HG03520 (cell line): Measurements from ENCODE around the gene TH.
"Not testable (repeated sequence)": the region's sequence is repeated elsewhere in the genome, so short reads cannot be mapped to it uniquely, and the experiment has no call there.

Source experiments
- ATAC-seq: cut with Tn5 transposase; IDR thresholded peaks from one replicate; pipeline ENCODE4 v1.9.1; 2021; ENCODE audit warnings: mild to moderate bottlenecking, moderate library complexity; ENCODE audit not compliant: unreplicated experiment

The TH gene

GRCh38 chr11:2196970-2197770 is 25.6 kb upstream of the TH start:
- no peak for ATAC-seq

DNA sequence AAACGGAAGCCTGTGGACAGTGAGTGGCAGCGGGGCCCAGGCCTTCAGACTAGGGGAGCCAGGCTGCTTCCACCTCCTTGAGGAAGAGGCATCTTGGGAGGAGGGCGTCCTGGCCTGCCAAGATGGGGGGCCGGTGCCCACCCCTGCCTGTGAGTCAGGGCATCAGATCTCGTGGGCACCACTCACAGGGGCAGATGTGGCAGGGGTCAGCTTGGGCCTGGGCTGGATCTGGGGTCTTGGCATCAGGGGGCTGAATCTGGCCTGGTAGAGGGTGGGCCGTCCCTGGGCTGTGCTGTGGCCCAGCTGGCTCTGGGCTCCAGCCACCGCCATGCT is 24.1 kb upstream of the TH start:
- ATAC-seq, result no peak

DNA sequence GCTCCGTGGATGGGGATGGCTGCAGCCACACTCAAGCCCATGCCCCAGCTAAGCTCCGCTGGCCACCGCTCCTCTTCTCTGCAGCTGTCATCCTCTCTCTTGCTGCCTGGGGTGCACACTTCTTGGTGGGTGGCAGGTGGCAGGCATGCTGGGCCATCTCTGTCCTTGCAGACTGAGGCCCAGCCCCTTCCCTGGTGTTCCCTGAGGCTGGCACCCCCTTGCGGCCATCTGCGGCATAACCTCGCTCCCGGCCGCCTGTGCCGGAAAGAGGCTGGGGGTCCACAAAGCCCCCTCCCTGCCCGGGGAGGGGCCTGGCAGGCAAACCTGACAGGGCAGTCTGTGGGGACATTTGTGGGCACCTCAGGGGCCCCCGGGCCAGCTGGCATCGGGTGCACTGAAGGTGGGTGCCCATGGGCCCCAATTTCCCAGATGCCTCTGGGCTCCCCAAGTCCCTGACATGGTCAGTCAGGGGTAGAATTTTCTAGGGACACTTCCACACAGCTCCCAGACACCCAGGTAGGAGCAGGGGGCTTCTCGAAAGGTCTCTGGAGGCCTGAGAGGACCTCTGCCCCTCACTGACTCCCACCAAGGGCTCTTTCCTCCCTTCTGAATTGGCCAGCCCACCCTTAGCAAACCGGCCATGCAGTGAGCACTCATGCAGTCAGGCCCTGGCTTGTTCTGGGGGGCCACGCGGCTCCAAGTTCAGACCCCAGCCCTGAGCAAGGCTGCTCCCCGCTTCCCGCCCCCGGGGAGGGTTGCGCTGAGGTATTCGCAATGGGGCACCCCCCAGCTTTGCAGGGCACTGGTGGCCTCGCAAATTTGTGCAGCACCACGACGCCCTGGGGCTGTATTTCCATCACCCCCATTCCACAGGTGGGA is 23.5 kb upstream of the TH start:
- no peak for ATAC-seq

DNA sequence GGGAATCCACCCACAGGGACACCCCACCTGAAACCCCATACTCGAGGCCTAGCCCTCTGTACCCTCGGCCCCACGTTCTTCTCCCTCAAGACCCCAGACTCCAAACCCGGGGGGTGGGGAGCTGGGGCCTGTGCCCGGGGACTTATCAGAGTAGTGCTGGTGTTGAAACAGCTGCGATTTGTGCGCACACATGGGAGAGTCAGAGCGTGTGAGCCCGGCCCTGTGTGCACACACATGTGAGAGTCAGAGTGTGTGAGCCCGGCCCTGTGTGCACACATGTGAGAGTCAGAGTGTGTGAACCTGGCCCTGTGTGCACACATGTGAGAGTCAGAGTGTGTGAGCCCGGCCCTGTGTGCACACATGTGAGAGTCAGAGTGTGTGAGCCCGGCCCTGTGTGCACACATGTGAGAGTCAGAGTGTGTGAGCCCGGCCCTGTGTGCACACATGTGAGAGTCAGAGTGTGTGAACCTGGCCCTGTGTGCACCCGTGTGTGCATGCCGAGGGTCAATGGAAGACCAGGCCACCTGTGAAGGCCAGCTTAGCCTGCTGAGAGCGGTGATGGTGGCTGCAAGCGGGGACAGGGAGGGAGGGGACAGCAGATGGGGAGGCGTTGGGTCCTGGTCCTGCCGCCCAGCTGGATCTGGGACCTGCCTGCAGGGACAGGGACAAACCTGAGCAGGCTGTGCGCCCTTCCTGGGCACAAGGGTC is 22.4 kb upstream of the TH start:
- not testable (repeated sequence) for ATAC-seq

DNA sequence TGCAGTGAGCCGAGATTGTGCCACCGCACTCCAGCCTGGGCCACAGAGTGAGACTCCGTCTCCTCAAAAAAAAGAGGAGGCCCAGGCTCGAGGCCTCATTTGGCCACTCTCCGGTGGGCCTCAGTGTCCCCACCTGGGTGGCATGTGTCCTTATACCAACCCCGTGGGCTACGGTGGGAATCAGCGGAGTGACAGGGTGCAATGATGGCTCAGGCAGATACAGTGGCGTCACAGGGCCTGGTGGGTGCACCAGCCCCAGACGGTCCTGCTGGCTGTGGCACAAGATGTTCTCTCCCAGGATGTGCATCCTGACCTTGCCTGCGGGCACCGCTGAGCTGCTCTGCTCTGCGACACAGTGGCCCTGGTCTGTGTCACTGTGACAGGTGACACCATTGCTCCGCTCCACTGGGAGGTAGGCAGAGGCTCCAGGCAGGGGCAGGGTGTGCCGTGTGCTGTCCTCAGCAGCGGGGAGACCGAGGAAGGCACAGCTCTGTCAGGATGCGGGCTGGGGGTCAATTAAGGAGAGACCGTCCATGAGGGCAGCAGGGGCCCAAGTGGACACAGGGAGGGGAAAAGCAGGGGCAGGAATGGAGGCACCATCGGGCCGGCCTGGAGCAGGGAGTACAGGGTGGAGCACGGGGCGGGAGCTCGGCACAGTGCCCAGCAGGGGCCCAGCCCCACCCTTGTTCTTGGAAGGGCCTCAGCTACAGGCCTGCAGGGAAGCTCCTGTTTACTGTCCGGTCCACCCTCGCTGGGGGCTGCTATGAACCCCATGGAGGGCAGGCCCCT is 21.7 kb upstream of the TH start:
- no peak for ATAC-seq

DNA sequence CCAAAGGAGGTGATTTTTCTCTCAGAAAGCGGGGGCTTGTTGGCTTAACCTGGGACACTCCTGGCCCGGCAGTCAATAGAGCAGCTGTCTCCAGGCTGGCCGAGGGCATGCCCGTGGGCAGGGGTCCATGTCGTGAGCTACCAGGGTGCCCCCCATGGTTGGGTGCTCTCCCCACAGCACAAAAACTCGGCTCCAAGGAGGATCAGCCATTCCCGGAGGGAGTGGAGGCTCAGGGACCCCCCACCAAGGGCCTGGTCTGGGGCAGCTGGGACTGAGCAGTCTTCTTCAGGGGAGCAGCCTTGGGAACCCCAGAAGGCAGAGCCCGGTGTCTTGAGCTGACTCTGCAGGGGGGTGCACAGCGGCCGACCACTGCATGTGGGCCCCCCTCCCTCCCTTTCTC is 20.8 kb upstream of the TH start:
- ATAC-seq, result no peak

GRCh38 chr11:2191883-2192282 is 20.3 kb upstream of the TH start:
- no peak for ATAC-seq

- ATAC-seq, result no peak
These were observed 19.2 kb upstream of the TH start for GRCh38 chr11:2190657-2191471.

- ATAC-seq, result no peak
These were observed 18.5 kb upstream of the TH start for GRCh38 chr11:2189938-2190656.

DNA sequence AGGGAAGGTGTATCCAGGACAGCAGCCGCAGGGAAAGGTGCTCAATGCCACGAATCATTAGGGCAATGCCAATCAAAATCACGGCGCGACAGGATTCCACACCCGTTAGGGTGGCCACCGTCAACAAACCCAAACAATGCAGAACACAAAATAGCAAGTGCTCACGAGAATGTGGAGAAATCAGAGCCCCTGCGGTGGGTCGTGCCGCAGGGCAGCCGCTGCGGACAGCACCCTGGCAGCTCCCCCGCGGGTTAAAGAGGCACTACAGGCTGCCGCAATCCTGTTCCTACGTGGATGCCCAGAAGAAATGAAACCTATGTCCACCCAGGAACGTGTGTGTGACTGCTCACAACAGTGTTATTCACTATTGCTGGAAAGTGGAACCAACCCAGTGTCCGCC is 17.1 kb upstream of the TH start:
- ATAC-seq, result no peak

- no peak for ATAC-seq
These were observed 15.7 kb upstream of the TH start for GRCh38 chr11:2187280-2187707.

GRCh38 chr11:2186669-2187279 is 15.2 kb upstream of the TH start:
- no peak for ATAC-seq

DNA sequence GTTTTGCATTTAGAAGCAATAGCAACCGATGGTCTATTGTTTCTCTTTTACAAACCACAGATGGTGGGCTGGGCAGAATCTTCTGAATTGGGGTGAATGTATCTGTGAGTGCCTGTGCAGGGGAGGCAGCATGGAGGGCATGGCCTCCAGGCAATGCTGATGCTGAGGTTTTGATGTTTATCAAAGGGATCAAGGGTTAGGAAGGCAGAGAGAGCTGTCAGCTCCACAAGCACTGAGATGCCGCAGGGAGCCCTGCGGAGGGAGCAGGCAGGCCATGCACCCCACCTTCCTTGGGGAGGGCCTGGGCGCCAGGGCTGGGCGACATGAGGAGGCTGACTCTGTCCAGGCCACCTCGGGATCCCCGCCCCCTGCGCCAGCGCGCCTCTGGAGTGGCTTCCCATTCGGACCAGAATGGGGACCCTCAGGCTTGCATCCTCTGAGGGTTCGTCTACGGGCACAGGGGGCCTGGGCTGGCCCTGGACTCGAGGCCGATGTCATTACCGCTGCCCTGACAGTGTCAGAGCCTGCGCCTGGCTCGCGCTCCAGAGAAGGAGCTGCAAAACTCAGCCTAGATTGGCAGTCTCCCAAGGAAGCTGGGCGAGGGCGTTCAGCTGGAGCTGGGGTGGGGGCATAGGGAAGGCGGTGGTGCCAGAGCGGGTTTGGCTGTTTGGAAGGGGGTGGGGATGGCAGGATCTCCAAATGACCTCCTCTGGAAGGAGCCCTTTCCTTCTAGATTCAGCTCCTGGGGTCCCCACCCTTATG is 13.9 kb upstream of the TH start:
- no peak for ATAC-seq

DNA sequence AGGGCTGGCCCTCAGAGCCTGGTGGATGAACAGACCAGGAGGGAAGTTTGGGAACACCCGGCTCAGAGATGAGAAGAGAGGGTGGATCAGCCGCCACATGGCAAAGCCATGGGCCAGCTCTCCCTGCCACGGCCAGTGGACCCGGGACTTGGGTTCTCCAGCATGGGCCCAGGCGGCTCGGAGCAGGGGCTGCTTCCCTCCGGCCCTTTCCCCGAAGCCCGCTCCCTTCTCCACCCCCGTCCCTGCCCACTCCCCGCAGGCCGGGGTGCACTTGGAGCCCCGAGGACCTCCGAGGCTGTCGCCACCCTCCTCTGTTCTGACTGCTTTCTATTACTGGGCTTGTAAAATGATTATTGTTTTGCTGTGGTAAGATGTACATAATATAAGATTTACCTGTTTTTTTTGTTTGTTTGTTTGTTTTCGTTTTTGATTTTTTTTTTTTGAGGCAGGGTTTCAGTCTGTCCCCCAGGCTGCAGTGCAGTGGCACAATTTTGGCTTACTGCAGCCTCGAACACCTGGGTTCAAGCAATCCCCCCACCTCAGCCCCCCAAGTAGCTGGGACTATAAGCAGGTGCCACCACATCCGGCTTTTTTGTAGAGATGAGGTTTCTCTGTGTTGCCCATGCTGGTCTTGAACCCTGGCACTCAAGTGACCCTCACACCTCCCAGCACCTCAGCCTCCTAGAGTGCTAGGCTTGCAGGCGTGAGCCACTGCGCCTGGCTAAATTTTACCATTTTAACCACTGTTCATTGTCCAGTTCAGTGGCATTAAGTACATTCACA is 11.3 kb upstream of the TH start:
- ATAC-seq, result no peak

DNA sequence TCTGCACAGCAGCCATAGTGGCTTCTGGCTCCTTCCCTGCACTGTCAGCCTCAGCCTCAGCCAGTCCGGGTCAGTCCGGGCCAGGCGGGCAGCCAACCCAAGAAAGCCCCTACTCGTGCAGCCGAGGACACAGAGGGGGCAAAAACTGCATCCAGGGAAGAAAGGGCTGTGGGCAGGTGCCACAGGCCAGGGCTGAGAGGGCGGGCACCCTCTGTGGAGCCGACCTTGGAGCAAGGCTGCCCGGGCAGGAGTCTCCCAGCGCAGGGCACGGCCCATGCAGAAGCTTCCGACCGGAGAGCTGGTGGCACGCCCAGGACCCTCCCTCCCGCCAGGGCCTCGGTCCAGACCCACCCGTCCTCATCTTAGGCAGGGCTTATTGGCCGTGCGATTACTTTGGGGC is 10.5 kb upstream of the TH start:
- no peak for ATAC-seq

DNA sequence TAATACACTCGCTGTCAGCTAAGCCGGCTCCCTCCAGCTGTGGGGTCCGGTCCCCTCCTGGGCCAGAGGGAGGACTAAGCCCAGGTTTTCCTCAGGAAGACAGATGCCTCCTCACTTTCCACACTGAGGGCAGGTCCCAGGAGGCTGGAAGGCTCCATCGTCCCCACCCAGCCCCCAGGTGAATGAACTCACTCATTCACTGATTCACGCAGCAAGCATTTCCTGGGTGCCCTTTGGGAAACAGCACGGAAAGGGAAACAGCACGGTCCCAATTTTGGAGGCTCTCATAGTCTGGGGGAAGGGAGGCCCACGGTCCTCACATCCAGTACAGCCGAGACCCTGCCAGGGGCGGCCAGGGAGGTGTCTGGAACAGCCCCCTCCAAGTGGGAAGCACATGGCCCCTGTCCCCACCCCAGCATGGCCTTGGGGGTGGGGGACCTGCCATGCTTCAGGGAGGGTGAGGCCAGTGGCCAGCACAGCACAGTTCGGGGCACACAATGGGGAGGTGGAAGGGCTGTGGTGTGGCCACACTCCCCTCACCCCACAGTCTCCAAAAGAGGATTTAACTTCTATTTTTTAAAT is 9.3 kb upstream of the TH start:
- ATAC-seq, result no peak

DNA sequence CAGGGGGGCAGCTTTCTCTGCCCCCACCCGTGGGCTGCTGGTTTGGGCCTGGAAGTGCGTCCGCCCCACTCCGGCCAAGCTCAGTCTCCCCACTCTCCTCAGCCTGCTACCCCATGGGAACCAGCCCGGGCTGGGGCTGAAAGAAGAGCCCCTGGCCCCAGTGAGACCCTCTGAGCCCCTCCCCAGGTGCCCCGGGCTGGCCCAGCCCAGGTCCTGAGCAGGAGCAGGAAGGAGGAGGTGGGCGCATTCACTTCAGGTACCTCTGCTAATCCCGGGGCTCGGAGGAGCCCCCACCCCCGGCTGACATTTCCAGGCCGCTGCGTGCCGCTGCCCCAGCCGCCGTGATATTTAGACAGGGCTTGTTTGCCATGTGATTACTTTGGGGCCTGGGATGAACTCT is 8.7 kb upstream of the TH start:
- no peak for ATAC-seq
